Natural killer cell (primary cell): ENCODE results near the gene IZUMO1R. TPM values are rescaled to one million over a fixed set of nuclear protein-coding genes. Genes with fewer than 3 reads are reported as not detected.

Experiments
- ATAC-seq, 3 donors: fragments of 150-1000 bp in 2 of 3; fragments of 200-7000 bp in 1 of 3; cut with Tn5 transposase; 1 replicate in 1 of 3; 2 replicates in 2 of 3; pipeline ENCODE4 v1.10.0; 2021; ENCODE audit warnings: mild to moderate bottlenecking in 2 of 3, moderate library complexity in 2 of 3
- DNase-seq, 2 donors: peaks; one replicate each; pipeline versions ENCODE4 v3.0.0 to v3.0.0-alpha.2; 2013 to 2021; ENCODE audit warnings: mixed read lengths in 1 of 2
- H3K27ac ChIP-seq: one replicate; pipeline ENCODE4 v1.5.1; 2013; ENCODE audit warnings: mild to moderate bottlenecking, low read length
- H3K27me3 ChIP-seq: one replicate; pipeline ENCODE4 v1.6.1; 2013; ENCODE audit warnings: low read length; ENCODE audit not compliant: control insufficient read depth, insufficient read depth
- H3K36me3 ChIP-seq: one replicate; pipeline ENCODE4 v1.6.1; 2013; ENCODE audit warnings: low read length; ENCODE audit not compliant: control insufficient read depth, insufficient read depth
- H3K4me1 ChIP-seq: one replicate; pipeline ENCODE4 v1.6.1; 2013; ENCODE audit warnings: low read length; ENCODE audit not compliant: control insufficient read depth, insufficient read depth
- H3K4me3 ChIP-seq: one replicate; pipeline ENCODE4 v1.5.1; 2013; ENCODE audit warnings: low read length
- H3K9me3 ChIP-seq: one replicate; pipeline ENCODE4 v1.6.1; 2013; ENCODE audit warnings: low read length; ENCODE audit not compliant: control insufficient read depth, insufficient read depth
- H3K27ac Mint-ChIP-seq, 2 donors: one replicate each; pipeline ENCODE4 v1.8.0; 2022; ENCODE audit warnings: mild to moderate bottlenecking in 2 of 2, mixed read lengths in 2 of 2, moderate library complexity in 1 of 2
- H3K27me3 Mint-ChIP-seq, 2 donors: one replicate each; pipeline ENCODE4 v1.8.0; 2022; ENCODE audit warnings: low read depth in 2 of 2, mixed read lengths in 2 of 2
- H3K36me3 Mint-ChIP-seq: one replicate; pipeline ENCODE4 v1.8.0; 2022; ENCODE audit warnings: mixed read lengths
- H3K4me1 Mint-ChIP-seq, 2 donors: one replicate each; pipeline ENCODE4 v1.8.0; 2022; ENCODE audit warnings: mixed read lengths in 2 of 2
- H3K4me3 Mint-ChIP-seq: one replicate; pipeline ENCODE4 v1.8.0; 2022; ENCODE audit warnings: mild to moderate bottlenecking, moderate library complexity, mixed read lengths
- H3K9me3 Mint-ChIP-seq, 2 donors: one replicate each; pipeline ENCODE4 v1.8.0; 2022; ENCODE audit warnings: mixed read lengths in 2 of 2
- WGBS: methylation state at CpG from one replicate; pipeline ENCODE4 v1.1.7; 2013; ENCODE audit warnings: missing lambda C conversion rate; ENCODE audit not compliant: insufficient coverage; 5-methylcytosine and 5-hydroxymethylcytosine counted together
- intact Hi-C: fragments of 100-400 bp; cut with micrococcal nuclease; formaldehyde crosslinking; loops from one replicate; pipeline ENCODE4 v1.14.2; 2022
- total RNA-seq, 4 donors: library from RNA; stranded (reverse); fragments of 120-200 nt in 1 of 4; gene quantifications; one replicate each; pipeline versions ENCODE4 v1.2.3 to v1.2.4, GENCODE V29; 2013 to 2022
- TF ChIP-seq, protein P1 (sequence below): fragments of 200-600 bp; IDR thresholded peaks from one replicate; pipeline ENCODE4 v1.8.0; 2022; ENCODE audit warnings: antibody characterized with exemption

Gene IZUMO1R
- total RNA-seq, 3 donors from 2014 or later (not counting 1 experiment from before 2014, with no cell fraction given) = not detected

DNA sequence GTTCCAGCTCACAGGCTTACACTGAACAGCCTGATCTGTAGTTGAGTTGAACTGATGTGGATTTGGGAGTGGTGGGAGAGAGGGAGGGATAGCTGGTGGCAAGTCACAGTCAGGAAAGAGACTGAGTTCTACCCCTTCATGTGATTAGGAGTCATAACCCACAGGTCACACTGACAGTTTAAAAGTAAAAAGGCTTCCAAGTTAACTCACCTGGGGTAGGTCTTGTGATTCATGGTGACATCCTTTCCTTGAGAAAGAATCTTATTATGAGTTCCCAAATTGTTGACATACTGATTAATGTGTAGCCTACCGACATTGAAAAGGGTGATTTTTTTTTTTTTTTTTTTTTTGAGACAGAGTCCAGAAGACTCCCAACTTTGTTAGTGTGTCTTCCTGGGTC, 5.4 kb downstream of the IZUMO1R start:
- Histone ChIP-seq H3K9me3 (no peaks in the 10 kb centered on the region), H3K27ac (no peak overlapping the region), H3K27me3 (peaks cover 5% of the 10 kb centered on the region), H3K4me3 (no peak overlapping the region), H3K36me3 (no peaks in the 10 kb centered on the region), H3K4me1 (no peaks in the 10 kb centered on the region)
- no peak for DNase-seq
- H3K4me1 Mint-ChIP-seq = no peaks in the 10 kb centered on the region
- no peak overlapping the region for H3K27ac Mint-ChIP-seq
- H3K27me3 Mint-ChIP-seq = peaks cover 13 to 17% of the 10 kb centered on the region in 2 donors
- WGBS = 38% methylated on average over 1 of the region's 1 CpG
- no peak for ATAC-seq
- H3K36me3 Mint-ChIP-seq = no peaks in the 10 kb centered on the region
- TF ChIP-seq, protein P1, sequence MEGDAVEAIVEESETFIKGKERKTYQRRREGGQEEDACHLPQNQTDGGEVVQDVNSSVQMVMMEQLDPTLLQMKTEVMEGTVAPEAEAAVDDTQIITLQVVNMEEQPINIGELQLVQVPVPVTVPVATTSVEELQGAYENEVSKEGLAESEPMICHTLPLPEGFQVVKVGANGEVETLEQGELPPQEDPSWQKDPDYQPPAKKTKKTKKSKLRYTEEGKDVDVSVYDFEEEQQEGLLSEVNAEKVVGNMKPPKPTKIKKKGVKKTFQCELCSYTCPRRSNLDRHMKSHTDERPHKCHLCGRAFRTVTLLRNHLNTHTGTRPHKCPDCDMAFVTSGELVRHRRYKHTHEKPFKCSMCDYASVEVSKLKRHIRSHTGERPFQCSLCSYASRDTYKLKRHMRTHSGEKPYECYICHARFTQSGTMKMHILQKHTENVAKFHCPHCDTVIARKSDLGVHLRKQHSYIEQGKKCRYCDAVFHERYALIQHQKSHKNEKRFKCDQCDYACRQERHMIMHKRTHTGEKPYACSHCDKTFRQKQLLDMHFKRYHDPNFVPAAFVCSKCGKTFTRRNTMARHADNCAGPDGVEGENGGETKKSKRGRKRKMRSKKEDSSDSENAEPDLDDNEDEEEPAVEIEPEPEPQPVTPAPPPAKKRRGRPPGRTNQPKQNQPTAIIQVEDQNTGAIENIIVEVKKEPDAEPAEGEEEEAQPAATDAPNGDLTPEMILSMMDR = no peak
- no peak overlapping the region for H3K4me3 Mint-ChIP-seq
- no peaks in the 10 kb centered on the region for H3K9me3 Mint-ChIP-seq
- intact Hi-C loops = no loop called here

- H3K27me3 Mint-ChIP-seq = peaks cover 17 to 18% of the 10 kb centered on the region in 2 donors
- H3K36me3 Mint-ChIP-seq = no peaks in the 10 kb centered on the region
- Histone ChIP-seq H3K36me3 (no peaks in the 10 kb centered on the region), H3K4me1 (no peaks in the 10 kb centered on the region), H3K27me3 (peaks cover 5% of the 10 kb centered on the region), H3K27ac (no peak overlapping the region), H3K9me3 (no peaks in the 10 kb centered on the region), H3K4me3 (no peak overlapping the region)
- H3K9me3 Mint-ChIP-seq = no peaks in the 10 kb centered on the region
- DNase-seq = no peak
- intact Hi-C loops = no loop called here
- ATAC-seq = no peak
- 87% methylated on average over 5 of the region's 5 CpGs for WGBS
- H3K27ac Mint-ChIP-seq = no peak overlapping the region
- no peaks in the 10 kb centered on the region for H3K4me1 Mint-ChIP-seq
- no peak overlapping the region for H3K4me3 Mint-ChIP-seq
- TF ChIP-seq, protein P1 = no peak
These were observed 6.0 kb downstream of the IZUMO1R start for GRCh38 chr11:94310191-94310875.

DNA sequence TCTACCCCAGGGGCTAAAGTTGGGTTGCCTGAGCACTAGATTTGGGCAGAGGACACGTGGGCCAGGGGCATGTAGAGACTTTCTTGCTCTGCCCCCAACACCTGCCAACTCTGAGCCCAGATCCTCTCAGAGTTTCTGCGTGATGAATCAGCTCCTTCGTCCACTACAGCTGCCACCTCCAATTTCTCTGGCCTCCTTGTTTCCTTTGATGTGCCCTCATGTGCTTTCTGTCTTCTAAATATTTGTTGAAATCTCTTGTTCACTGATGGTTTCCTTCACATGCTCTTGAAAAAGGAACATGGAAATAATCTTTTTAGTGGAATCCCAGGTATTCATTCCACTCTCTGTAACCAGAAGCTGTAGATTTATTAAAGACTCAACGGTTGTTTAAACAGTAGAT, 8.0 kb downstream of the IZUMO1R start:
- Histone ChIP-seq H3K36me3 (no peaks in the 10 kb centered on the region), H3K4me3 (no peak overlapping the region), H3K27me3 (peaks cover 5% of the 10 kb centered on the region), H3K4me1 (no peaks in the 10 kb centered on the region), H3K9me3 (no peaks in the 10 kb centered on the region), H3K27ac (no peak overlapping the region)
- Mint-ChIP-seq H3K9me3 (no peaks in the 10 kb centered on the region), H3K4me1 (no peaks in the 10 kb centered on the region), H3K27ac (no peak overlapping the region), H3K4me3 (no peak overlapping the region), H3K36me3 (no peaks in the 10 kb centered on the region), H3K27me3 (peaks cover 21 to 27% of the 10 kb centered on the region in 2 donors)
- 79% methylated on average over 4 of the region's 4 CpGs for WGBS
- no peak for ATAC-seq
- TF ChIP-seq, protein P1 = no peak
- no peak for DNase-seq
- intact Hi-C loops = no loop called here

GRCh38 chr11:94314064-94314463, 9.7 kb downstream of the IZUMO1R start:
- intact Hi-C loops = no loop called here
- H3K27ac Mint-ChIP-seq = no peak overlapping the region
- H3K27ac ChIP-seq = no peak overlapping the region
- ATAC-seq (no peak), DNase-seq (no peak)
- H3K9me3 ChIP-seq = no peaks in the 10 kb centered on the region
- H3K27me3 Mint-ChIP-seq = peaks cover 15 to 22% of the 10 kb centered on the region in 2 donors
- H3K4me3 Mint-ChIP-seq = no peak overlapping the region
- H3K27me3 ChIP-seq = peaks cover 5% of the 10 kb centered on the region
- no peaks in the 10 kb centered on the region for H3K36me3 ChIP-seq
- TF ChIP-seq, protein P1 = no peak
- no peak overlapping the region for H3K4me3 ChIP-seq
- H3K36me3 Mint-ChIP-seq = no peaks in the 10 kb centered on the region
- H3K4me1 ChIP-seq = no peaks in the 10 kb centered on the region
- WGBS = 82% methylated on average over 3 of the region's 4 CpGs
- H3K9me3 Mint-ChIP-seq = no peaks in the 10 kb centered on the region
- no peaks in the 10 kb centered on the region for H3K4me1 Mint-ChIP-seq
